ENCODE measurements around the gene SLC6A19.

DNA sequence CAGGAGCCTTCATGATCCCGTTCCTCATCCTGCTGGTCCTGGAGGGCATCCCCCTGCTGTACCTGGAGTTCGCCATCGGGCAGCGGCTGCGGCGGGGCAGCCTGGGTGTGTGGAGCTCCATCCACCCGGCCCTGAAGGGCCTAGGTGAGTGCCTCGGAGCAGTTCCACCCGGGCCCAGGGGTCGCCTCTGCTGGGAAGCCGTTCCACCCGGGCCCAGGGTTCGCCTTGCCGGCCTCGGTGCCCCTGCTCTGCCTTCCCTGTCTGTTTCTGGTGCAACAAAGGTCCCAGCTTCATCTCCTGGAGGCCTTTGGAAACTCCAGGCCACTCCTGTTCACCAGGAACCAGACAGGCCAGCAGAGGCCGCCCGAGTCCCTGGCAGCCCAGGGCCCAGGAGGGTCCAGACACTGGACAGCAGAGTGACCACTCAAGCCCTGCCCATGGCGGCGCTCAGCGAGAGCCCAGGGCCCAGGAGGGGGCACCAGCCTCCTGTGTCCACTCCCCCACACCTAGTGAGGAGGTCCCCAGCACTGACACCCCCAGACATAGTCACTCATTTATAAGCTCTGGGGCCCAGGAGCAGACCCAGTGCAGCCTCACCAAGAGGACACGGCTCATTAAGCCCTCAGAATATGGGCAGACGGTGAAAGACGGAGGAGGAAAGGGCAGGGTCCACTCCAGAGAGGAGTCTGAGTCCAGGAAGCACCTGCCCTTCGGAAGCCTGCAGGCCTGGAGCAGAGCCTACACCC is 7.5 kb downstream of the SLC6A19 start:
- TF ChIP-seq POLR2A (IDR thresholded peaks at IDR 0.05) (no peak), EP300 (IDR thresholded peaks at IDR 0.05) (no peak)
- TF ChIP-seq, protein P1, sequence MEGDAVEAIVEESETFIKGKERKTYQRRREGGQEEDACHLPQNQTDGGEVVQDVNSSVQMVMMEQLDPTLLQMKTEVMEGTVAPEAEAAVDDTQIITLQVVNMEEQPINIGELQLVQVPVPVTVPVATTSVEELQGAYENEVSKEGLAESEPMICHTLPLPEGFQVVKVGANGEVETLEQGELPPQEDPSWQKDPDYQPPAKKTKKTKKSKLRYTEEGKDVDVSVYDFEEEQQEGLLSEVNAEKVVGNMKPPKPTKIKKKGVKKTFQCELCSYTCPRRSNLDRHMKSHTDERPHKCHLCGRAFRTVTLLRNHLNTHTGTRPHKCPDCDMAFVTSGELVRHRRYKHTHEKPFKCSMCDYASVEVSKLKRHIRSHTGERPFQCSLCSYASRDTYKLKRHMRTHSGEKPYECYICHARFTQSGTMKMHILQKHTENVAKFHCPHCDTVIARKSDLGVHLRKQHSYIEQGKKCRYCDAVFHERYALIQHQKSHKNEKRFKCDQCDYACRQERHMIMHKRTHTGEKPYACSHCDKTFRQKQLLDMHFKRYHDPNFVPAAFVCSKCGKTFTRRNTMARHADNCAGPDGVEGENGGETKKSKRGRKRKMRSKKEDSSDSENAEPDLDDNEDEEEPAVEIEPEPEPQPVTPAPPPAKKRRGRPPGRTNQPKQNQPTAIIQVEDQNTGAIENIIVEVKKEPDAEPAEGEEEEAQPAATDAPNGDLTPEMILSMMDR (IDR thresholded peaks at IDR 0.05), result no peak
